MM.1S (cell line): ENCODE data around the gene CAMK1G.

Experiments
- DNase-seq: peaks from one replicate; pipeline ENCODE4 v3.0.0-alpha.2; 2015
- H2AFZ ChIP-seq: fragments of 300-600 bp; sonication (generic); 2 replicates; pipeline ENCODE4 v1.6.0; 2016; ENCODE audit warnings: antibody characterized with exemption, low read length
- H3F3A ChIP-seq: fragments of 300-600 bp; sonication (generic); 2 replicates; pipeline ENCODE4 v1.6.1; 2016; ENCODE audit warnings: mild to moderate bottlenecking, antibody characterized with exemption, low read length, moderate library complexity, mixed read lengths; ENCODE audit not compliant: insufficient read depth
- H3K27ac ChIP-seq: fragments of 300-600 bp; sonication (generic); 2 replicates; pipeline ENCODE4 v1.5.1; 2016; ENCODE audit warnings: mild to moderate bottlenecking, low read length
- H3K27me3 ChIP-seq: fragments of 300-600 bp; sonication (generic); replicated peaks from 2 replicates; pipeline ENCODE4 v1.6.0; 2016; ENCODE audit warnings: low read length; ENCODE audit not compliant: insufficient read depth
- H3K36me3 ChIP-seq: fragments of 300-600 bp; sonication (generic); replicated peaks from 2 replicates; pipeline ENCODE4 v1.6.1; 2016; ENCODE audit warnings: mild to moderate bottlenecking, low read length, mixed read lengths; ENCODE audit not compliant: insufficient read depth
- H3K4me1 ChIP-seq: fragments of 300-600 bp; sonication (generic); 2 replicates; pipeline ENCODE4 v1.6.1; 2016; ENCODE audit warnings: low read length, mixed read lengths
- H3K4me2 ChIP-seq: fragments of 300-600 bp; sonication (generic); 2 replicates; pipeline ENCODE4 v1.6.0; 2016; ENCODE audit warnings: low read depth, low read length
- H3K4me3 ChIP-seq: fragments of 300-600 bp; sonication (generic); 2 replicates; pipeline ENCODE4 v1.5.1; 2016; ENCODE audit warnings: low read length, mixed read lengths
- H3K79me2 ChIP-seq: fragments of 300-600 bp; sonication (generic); 2 replicates; pipeline ENCODE4 v1.6.1; 2016; ENCODE audit warnings: mixed run types, low read length, mixed read lengths
- H3K9ac ChIP-seq: fragments of 300-600 bp; sonication (generic); 2 replicates; pipeline ENCODE4 v1.6.1; 2016; ENCODE audit warnings: low read length, mixed read lengths
- H3K9me2 ChIP-seq: fragments of 300-600 bp; sonication (generic); replicated peaks from 2 replicates; pipeline ENCODE4 v1.6.1; 2016; ENCODE audit warnings: mild to moderate bottlenecking, low read length, mixed read lengths; ENCODE audit not compliant: insufficient read depth
- H3K9me3 ChIP-seq: fragments of 300-600 bp; sonication (generic); replicated peaks from 2 replicates; pipeline ENCODE4 v1.6.1; 2016; ENCODE audit warnings: mild to moderate bottlenecking, low read length, mixed read lengths; ENCODE audit not compliant: insufficient read depth
- H4K20me1 ChIP-seq: fragments of 300-600 bp; sonication (generic); 2 replicates; pipeline ENCODE4 v1.6.1; 2016; ENCODE audit warnings: mild to moderate bottlenecking, low read length, moderate library complexity, mixed read lengths; ENCODE audit not compliant: insufficient read depth
- EZH2 ChIP-seq: fragments of 300-600 bp; sonication (generic); optimal IDR thresholded peaks from 2 replicates; pipeline ENCODE3; 2017; ENCODE audit warnings: low read depth, mild to moderate bottlenecking, antibody characterized with exemption, low read length, mixed read lengths
- EZH2phosphoT487 ChIP-seq: fragments of 300-600 bp; sonication (generic); IDR thresholded peaks from 2 replicates; pipeline ENCODE4 v1.6.1; 2018; ENCODE audit warnings: antibody characterized with exemption, low read length
- TF ChIP-seq, protein P1 (sequence below): fragments of 300-600 bp; sonication (generic); IDR thresholded peaks from 2 replicates; pipeline ENCODE4 v1.5.1; 2016; ENCODE audit warnings: antibody characterized with exemption, low read length, mixed read lengths

The CAMK1G gene

DNA sequence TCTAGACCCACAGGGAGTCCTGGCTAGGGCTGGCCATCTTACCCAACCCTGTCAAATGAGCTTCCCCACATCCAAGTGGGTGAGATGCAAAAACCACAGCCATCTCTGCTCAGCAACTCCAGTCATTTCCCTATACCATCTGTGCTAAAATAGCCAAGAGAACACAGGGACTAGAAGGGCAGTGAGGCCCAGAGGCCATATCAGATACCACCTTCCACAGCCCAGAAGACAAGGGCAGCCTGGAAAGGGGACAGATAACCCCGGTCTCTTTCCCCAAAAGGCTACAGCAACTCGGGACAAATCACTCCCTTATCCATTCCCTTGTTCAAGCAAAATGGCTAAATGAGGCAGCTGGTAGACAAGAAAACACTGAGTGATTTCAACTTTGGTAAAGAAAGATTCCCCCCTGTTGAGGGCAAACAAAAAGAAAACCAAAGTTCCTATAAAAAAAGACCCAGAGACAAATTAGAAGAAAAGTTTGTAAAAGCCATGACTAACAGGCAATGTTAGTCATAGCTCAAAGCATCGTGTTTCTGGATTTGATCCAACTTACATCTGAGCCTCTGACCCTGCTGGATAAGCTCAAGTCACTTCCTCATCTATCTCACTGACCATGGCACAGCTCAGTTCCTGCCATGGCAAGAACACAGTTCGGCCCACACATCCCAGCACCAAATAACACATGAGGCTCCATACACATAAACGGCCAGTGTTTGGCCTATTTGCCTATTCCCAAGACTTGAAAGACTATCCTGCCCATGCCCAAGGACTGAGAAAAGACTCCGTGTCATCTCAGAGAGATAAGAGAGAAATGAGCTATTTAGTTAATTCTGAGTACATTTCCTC, 65.6 kb downstream of the CAMK1G start:
- DNase-seq, result no peak
- Histone ChIP-seq H3K27ac (no peak overlapping the region), H3K9me3 (no peaks in the 10 kb centered on the region), H3K9ac (no peak overlapping the region), H3K4me2 (no peak overlapping the region), H3K9me2 (no peaks in the 10 kb centered on the region), H3K79me2 (no peaks in the 10 kb centered on the region), H4K20me1 (no peaks in the 10 kb centered on the region), H3K4me1 (peaks cover 30% of the 10 kb centered on the region), H3K27me3 (no peaks in the 10 kb centered on the region), H3K4me3 (no peak overlapping the region), H3F3A (no peaks in the 10 kb centered on the region), H2AFZ (no peak overlapping the region), H3K36me3 (no peaks in the 10 kb centered on the region)
- TF ChIP-seq EZH2phosphoT487, result no peak
- no peak for TF ChIP-seq EZH2
- TF ChIP-seq, protein P1, sequence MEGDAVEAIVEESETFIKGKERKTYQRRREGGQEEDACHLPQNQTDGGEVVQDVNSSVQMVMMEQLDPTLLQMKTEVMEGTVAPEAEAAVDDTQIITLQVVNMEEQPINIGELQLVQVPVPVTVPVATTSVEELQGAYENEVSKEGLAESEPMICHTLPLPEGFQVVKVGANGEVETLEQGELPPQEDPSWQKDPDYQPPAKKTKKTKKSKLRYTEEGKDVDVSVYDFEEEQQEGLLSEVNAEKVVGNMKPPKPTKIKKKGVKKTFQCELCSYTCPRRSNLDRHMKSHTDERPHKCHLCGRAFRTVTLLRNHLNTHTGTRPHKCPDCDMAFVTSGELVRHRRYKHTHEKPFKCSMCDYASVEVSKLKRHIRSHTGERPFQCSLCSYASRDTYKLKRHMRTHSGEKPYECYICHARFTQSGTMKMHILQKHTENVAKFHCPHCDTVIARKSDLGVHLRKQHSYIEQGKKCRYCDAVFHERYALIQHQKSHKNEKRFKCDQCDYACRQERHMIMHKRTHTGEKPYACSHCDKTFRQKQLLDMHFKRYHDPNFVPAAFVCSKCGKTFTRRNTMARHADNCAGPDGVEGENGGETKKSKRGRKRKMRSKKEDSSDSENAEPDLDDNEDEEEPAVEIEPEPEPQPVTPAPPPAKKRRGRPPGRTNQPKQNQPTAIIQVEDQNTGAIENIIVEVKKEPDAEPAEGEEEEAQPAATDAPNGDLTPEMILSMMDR, result no peak

DNA sequence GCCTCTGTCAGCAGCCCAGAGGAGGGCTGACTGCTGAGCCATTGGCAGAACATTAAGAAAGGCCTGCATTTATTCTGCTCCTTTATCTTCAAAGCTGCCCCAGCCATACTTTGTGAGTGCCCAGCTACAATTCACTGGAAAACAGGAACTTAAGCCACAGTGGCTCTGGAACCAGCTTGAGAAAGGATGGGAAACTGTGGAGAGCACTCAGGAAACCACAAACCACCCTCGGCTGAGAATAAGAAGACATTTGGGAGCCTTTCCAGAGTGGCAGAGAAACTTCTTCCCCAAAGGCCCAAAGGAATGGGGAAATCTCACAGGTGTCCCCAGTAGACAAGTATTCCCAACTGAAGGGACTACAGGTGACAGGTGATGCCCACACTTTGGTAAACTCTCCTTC, 66.9 kb downstream of the CAMK1G start:
- TF ChIP-seq, protein P1, result no peak
- TF ChIP-seq EZH2, result no peak
- TF ChIP-seq EZH2phosphoT487, result no peak
- Histone ChIP-seq H3K27ac (no peak overlapping the region), H3K9ac (no peak overlapping the region), H3K27me3 (no peaks in the 10 kb centered on the region), H2AFZ (no peak overlapping the region), H3K79me2 (no peaks in the 10 kb centered on the region), H3K4me3 (no peak overlapping the region), H3K4me2 (no peak overlapping the region), H4K20me1 (no peaks in the 10 kb centered on the region), H3F3A (no peaks in the 10 kb centered on the region), H3K9me3 (no peaks in the 10 kb centered on the region), H3K4me1 (peaks cover 34% of the 10 kb centered on the region), H3K9me2 (no peaks in the 10 kb centered on the region), H3K36me3 (no peaks in the 10 kb centered on the region)
- DNase-seq, result no peak

DNA sequence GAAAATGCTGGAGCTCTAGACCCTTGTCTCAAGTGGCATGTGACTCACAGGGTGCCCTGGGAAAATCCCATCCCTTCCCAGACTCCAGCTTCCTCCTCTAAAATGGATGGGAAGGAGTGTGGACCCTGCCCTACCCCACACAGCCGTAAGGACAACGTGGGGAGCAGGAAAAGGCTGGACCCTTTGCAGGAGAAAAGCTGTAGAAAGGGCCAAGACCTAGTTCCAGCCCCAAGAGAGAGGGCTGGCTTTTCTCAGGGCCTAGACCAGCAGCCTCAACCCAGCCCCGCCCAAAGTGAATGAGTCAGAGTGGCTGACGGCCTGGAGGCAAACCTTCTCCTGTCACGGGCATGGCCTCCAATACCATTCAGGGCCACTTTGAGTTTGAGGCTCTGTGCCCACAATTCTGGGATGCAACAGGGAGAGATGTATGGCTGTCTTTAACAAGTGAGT, 67.6 kb downstream of the CAMK1G start:
- DNase-seq, result peak; percentile 44
- H3K27ac ChIP-seq, result no peak overlapping the region
- H2AFZ ChIP-seq, result peak overlapping the region; percentile 39; the same call in 1 of the 2 replicates

More for the DNA sequence above, 67.6 kb downstream of the CAMK1G start:
- Histone ChIP-seq H3K27me3 (no peaks in the 10 kb centered on the region), H3K79me2 (no peaks in the 10 kb centered on the region), H3K9me3 (no peaks in the 10 kb centered on the region), H3K9me2 (no peaks in the 10 kb centered on the region), H4K20me1 (no peaks in the 10 kb centered on the region), H3K4me2 (no peak overlapping the region), H3K9ac (no peak overlapping the region), H3K4me1 (peaks cover 34% of the 10 kb centered on the region), H3K4me3 (no peak overlapping the region), H3K36me3 (no peaks in the 10 kb centered on the region), H3F3A (no peaks in the 10 kb centered on the region)
- no peak for TF ChIP-seq EZH2phosphoT487
- no peak for TF ChIP-seq EZH2
- TF ChIP-seq, protein P1, result no peak
